GM23338 (cell line): Measurements from ENCODE around the gene GFRA3. TPM values are rescaled to one million over a fixed set of nuclear protein-coding genes. Genes with fewer than 3 reads are reported as not detected.

Source experiments
- ATAC-seq: fragments of 200-7000 bp; cut with Tn5 transposase; 3 replicates; pipeline ENCODE4 v1.9.1; 2020
- DNase-seq: peaks from one replicate; pipeline ENCODE4 v3.0.0-alpha.2; 2015; ENCODE audit warnings: low spot score
- H2AFZ ChIP-seq: fragments of 200-600 bp; sonication (generic); 2 replicates; pipeline ENCODE4 v1.8.0; 2016; ENCODE audit warnings: antibody characterized with exemption, mild to moderate bottlenecking, moderate library complexity
- H3F3A ChIP-seq: fragments of 200-600 bp; sonication (generic); replicated peaks from 2 replicates; pipeline ENCODE4 v1.8.0; 2017; ENCODE audit warnings: antibody characterized with exemption, mixed run types, low read depth
- H3K27ac ChIP-seq: fragments of 200-600 bp; sonication (generic); 2 replicates; pipeline ENCODE4 v1.6.1; 2016; ENCODE audit warnings: low read depth
- H3K27me3 ChIP-seq: fragments of 200-600 bp; sonication (generic); 2 replicates; pipeline ENCODE4 v1.8.0; 2016; ENCODE audit warnings: mild to moderate bottlenecking, mixed run types, moderate library complexity; ENCODE audit not compliant: insufficient read depth
- H3K36me3 ChIP-seq: fragments of 200-600 bp; sonication (generic); 2 replicates; pipeline ENCODE4 v1.8.0; 2016; ENCODE audit warnings: mild to moderate bottlenecking; ENCODE audit not compliant: insufficient read depth
- H3K4me1 ChIP-seq: fragments of 200-600 bp; sonication (generic); 2 replicates; pipeline ENCODE4 v1.8.0; 2016; ENCODE audit warnings: mild to moderate bottlenecking, moderate library complexity; ENCODE audit not compliant: insufficient read depth
- H3K4me2 ChIP-seq: fragments of 200-600 bp; sonication (generic); 2 replicates; pipeline ENCODE4 v1.7.1; 2017; ENCODE audit warnings: mixed run types
- H3K4me3 ChIP-seq: fragments of 200-600 bp; sonication (generic); 2 replicates; pipeline ENCODE4 v1.6.1; 2016; ENCODE audit warnings: mixed run types
- H3K79me2 ChIP-seq: fragments of 200-600 bp; sonication (generic); replicated peaks from 2 replicates; pipeline ENCODE4 v1.8.0; 2017; ENCODE audit warnings: mild to moderate bottlenecking; ENCODE audit not compliant: insufficient read depth
- H3K9me2 ChIP-seq: fragments of 200-600 bp; sonication (generic); 2 replicates; pipeline ENCODE4 v1.8.0; 2017; ENCODE audit not compliant: insufficient read depth
- H4K20me1 ChIP-seq: fragments of 200-600 bp; sonication (generic); replicated peaks from 2 replicates; pipeline ENCODE4 v1.8.0; 2017; ENCODE audit warnings: mild to moderate bottlenecking; ENCODE audit not compliant: insufficient read depth
- H3K27ac Mint-ChIP-seq: 2 replicates; pipeline ENCODE4 v1.8.0; 2020; ENCODE audit warnings: inconsistent platforms, mild to moderate bottlenecking, moderate library complexity, mixed read lengths
- H3K27me3 Mint-ChIP-seq: 3 replicates; pipeline ENCODE4 v1.8.0; 2022; ENCODE audit warnings: low read depth, mild to moderate bottlenecking, moderate library complexity, mixed read lengths, inconsistent platforms; ENCODE audit not compliant: insufficient read depth, poor library complexity
- H3K36me3 Mint-ChIP-seq: 3 replicates; pipeline ENCODE4 v1.8.0; 2021; ENCODE audit warnings: low read depth, mild to moderate bottlenecking, inconsistent platforms, moderate library complexity, mixed read lengths
- H3K4me1 Mint-ChIP-seq: 3 replicates; pipeline ENCODE4 v1.8.0; 2020; ENCODE audit warnings: mild to moderate bottlenecking, inconsistent platforms, mixed read lengths
- H3K4me3 Mint-ChIP-seq: 3 replicates; pipeline ENCODE4 v1.8.0; 2021; ENCODE audit warnings: moderate library complexity, mild to moderate bottlenecking, inconsistent platforms, mixed read lengths
- H3K9me3 Mint-ChIP-seq: 3 replicates; pipeline ENCODE4 v1.8.0; 2020; ENCODE audit warnings: moderate library complexity, mild to moderate bottlenecking, inconsistent platforms, mixed read lengths
- EZH2 ChIP-seq: fragments of 200-600 bp; sonication (generic); IDR thresholded peaks from one replicate; pipeline ENCODE4 v1.8.0; 2017; ENCODE audit warnings: antibody characterized with exemption, mild to moderate bottlenecking, low read depth; ENCODE audit not compliant: unreplicated experiment
- STAT1 ChIP-seq: IDR thresholded peaks from one replicate; pipeline ENCODE4 v1.6.1; 2016; ENCODE audit warnings: antibody characterized with exemption; ENCODE audit not compliant: unreplicated experiment
- ZNF114 ChIP-seq: fragments of 250-450 bp; sonication (Bioruptor Pico); IDR thresholded peaks from 2 replicates; pipeline ENCODE4 v1.5.0; 2020; ENCODE audit warnings: mild to moderate bottlenecking, moderate library complexity
- ZNF331 ChIP-seq: fragments of 250-450 bp; sonication (Bioruptor Pico); IDR thresholded peaks from 2 replicates; pipeline ENCODE4 v1.5.0; 2020; ENCODE audit warnings: low read depth, mild to moderate bottlenecking, moderate library complexity
- polyA plus RNA-seq: library from polyadenylated mRNA; unstranded; fragments of >200 nt; fragmentation: Nextera tagmentation; extraction: Ambion mirVana; gene quantifications from 2 replicates; pipeline ENCODE4 v1.2.1, GENCODE V29; 2016
- total RNA-seq: library from RNA; depleted of rRNA; stranded (reverse); fragments of >200 nt; shearing (Covaris generic); gene quantifications from 2 replicates; pipeline ENCODE4 v1.2.3, GENCODE V29; 2014
- TF ChIP-seq, protein P1 (sequence below), 2 experiments: fragments of 200-600 bp in 1 of 2; sonication (generic) in 1 of 2; conservative IDR thresholded peaks; 2 replicates each; pipeline versions ENCODE4 v1.5.1 to v1.6.1; 2016 to 2017; ENCODE audit warnings: antibody characterized with exemption in 2 of 2, low read depth in 2 of 2, mild to moderate bottlenecking in 2 of 2, moderate library complexity in 1 of 2
- TF ChIP-seq, protein P2 (sequence below): IDR thresholded peaks from one replicate; pipeline ENCODE4 v1.6.1; 2018; ENCODE audit warnings: antibody characterized with exemption; ENCODE audit not compliant: unreplicated experiment

The GFRA3 gene
- total and polyA plus RNA-seq, 2 experiments from 2014 or later, result 1.1 TPM

DNA sequence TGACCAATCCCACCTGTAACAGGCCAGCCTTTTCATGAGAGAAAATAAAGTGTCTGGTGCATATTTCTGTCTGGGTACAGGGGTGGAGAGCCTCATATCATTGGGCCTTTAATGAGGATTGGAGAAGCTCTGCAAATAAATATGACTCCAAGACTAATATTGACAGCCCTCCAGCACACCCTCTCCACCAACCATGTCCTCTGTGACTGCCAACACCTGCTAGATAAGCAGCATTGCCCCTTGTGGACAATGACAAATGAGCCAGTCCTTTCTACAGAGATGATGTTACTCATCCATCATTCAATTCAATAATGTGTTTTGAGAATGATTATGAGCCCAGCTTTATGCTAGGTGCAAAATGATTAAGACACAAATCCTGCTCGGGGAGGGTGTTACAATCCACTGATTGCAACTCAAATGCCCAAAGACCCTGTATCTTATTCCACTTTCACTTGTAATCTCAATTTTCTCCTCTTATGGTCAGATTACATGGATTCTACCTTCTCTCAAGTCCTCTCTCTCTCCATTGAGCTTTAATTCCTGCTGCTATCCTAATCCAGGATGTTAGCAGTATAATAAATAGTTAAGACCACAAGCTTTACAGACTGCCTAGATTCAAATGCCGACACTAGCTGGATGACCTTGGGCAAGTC is 2.1 kb upstream of the GFRA3 start:
- TF ChIP-seq, protein P1, sequence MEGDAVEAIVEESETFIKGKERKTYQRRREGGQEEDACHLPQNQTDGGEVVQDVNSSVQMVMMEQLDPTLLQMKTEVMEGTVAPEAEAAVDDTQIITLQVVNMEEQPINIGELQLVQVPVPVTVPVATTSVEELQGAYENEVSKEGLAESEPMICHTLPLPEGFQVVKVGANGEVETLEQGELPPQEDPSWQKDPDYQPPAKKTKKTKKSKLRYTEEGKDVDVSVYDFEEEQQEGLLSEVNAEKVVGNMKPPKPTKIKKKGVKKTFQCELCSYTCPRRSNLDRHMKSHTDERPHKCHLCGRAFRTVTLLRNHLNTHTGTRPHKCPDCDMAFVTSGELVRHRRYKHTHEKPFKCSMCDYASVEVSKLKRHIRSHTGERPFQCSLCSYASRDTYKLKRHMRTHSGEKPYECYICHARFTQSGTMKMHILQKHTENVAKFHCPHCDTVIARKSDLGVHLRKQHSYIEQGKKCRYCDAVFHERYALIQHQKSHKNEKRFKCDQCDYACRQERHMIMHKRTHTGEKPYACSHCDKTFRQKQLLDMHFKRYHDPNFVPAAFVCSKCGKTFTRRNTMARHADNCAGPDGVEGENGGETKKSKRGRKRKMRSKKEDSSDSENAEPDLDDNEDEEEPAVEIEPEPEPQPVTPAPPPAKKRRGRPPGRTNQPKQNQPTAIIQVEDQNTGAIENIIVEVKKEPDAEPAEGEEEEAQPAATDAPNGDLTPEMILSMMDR (conservative IDR thresholded peaks at IDR 0.05; ENCODE audit: low read depth in 2 of 2), result peak in 1 of 2 experiments; percentile 19; a peak in 2 of 4 replicates
- TF ChIP-seq ZNF114, result no peak
- H2AFZ ChIP-seq, result no peak overlapping the region
- H3K27me3 Mint-ChIP-seq, result peaks cover 26% of the 10 kb centered on the region
- H3K27ac Mint-ChIP-seq, result no peak overlapping the region
- no peaks in the 10 kb centered on the region for H3K9me3 Mint-ChIP-seq
- H3K4me3 ChIP-seq, result no peak overlapping the region
- no peak overlapping the region for H3K27ac ChIP-seq
- DNase-seq, result peak; percentile 20
- H3K4me3 Mint-ChIP-seq, result no peak overlapping the region
- H3K4me1 ChIP-seq, result peaks cover 13% of the 10 kb centered on the region; the same call in 1 of the 2 replicates
- H3K4me2 ChIP-seq, result no peak overlapping the region
- H4K20me1 ChIP-seq, result no peaks in the 10 kb centered on the region
- H3K36me3 Mint-ChIP-seq, result no peaks in the 10 kb centered on the region
- ATAC-seq, result no peak
- H3K9me2 ChIP-seq, result no peaks in the 10 kb centered on the region
- H3K36me3 ChIP-seq, result no peaks in the 10 kb centered on the region
- peaks cover 43% of the 10 kb centered on the region for H3K27me3 ChIP-seq
- no peaks in the 10 kb centered on the region for H3K79me2 ChIP-seq
- no peaks in the 10 kb centered on the region for H3F3A ChIP-seq
- peaks cover 19% of the 10 kb centered on the region for H3K4me1 Mint-ChIP-seq

DNA sequence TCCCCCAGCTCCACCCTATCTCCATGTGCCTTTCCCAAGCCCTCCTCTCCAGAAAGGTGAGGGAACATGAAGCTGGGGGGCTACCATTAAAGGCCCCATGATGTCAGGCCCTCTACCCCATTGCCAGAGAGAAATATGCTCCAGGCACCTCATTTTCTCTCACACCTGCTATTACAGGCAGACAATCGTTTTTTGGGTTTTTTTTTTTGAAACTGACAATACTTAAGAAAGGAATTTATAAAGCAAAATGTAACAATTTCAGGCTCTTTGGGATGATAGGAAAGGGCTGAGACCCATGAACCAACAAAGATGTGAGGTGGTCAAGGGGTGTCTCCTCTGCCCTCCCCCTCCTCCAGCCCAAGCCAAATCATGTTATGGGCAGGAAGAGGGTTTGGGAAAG is 1.5 kb upstream of the GFRA3 start:
- no peak overlapping the region for H3K4me2 ChIP-seq
- Mint-ChIP-seq H3K4me3 (no peak overlapping the region), H3K4me1 (peaks cover 19% of the 10 kb centered on the region), H3K36me3 (no peaks in the 10 kb centered on the region), H3K27me3 (peaks cover 25% of the 10 kb centered on the region), H3K9me3 (no peaks in the 10 kb centered on the region), H3K27ac (no peak overlapping the region)
- H3K4me1 ChIP-seq, result peaks cover 13% of the 10 kb centered on the region; the same call in 1 of the 2 replicates
- no peaks in the 10 kb centered on the region for H4K20me1 ChIP-seq
- no peaks in the 10 kb centered on the region for H3K36me3 ChIP-seq
- no peak overlapping the region for H3K4me3 ChIP-seq
- H2AFZ ChIP-seq, result no peak overlapping the region
- no peaks in the 10 kb centered on the region for H3K9me2 ChIP-seq
- H3K27ac ChIP-seq, result no peak overlapping the region
- peaks cover 43% of the 10 kb centered on the region for H3K27me3 ChIP-seq
- ATAC-seq (no peak), DNase-seq (no peak)
- H3F3A ChIP-seq, result no peaks in the 10 kb centered on the region
- no peaks in the 10 kb centered on the region for H3K79me2 ChIP-seq
- TF ChIP-seq, protein P1 (conservative IDR thresholded peaks at IDR 0.05; ENCODE audit: low read depth in 2 of 2), result no peak
- TF ChIP-seq ZNF331 (CRISPR knock-in tag) (no peak), EZH2 (no peak), STAT1 (no peak)
- TF ChIP-seq, protein P2, sequence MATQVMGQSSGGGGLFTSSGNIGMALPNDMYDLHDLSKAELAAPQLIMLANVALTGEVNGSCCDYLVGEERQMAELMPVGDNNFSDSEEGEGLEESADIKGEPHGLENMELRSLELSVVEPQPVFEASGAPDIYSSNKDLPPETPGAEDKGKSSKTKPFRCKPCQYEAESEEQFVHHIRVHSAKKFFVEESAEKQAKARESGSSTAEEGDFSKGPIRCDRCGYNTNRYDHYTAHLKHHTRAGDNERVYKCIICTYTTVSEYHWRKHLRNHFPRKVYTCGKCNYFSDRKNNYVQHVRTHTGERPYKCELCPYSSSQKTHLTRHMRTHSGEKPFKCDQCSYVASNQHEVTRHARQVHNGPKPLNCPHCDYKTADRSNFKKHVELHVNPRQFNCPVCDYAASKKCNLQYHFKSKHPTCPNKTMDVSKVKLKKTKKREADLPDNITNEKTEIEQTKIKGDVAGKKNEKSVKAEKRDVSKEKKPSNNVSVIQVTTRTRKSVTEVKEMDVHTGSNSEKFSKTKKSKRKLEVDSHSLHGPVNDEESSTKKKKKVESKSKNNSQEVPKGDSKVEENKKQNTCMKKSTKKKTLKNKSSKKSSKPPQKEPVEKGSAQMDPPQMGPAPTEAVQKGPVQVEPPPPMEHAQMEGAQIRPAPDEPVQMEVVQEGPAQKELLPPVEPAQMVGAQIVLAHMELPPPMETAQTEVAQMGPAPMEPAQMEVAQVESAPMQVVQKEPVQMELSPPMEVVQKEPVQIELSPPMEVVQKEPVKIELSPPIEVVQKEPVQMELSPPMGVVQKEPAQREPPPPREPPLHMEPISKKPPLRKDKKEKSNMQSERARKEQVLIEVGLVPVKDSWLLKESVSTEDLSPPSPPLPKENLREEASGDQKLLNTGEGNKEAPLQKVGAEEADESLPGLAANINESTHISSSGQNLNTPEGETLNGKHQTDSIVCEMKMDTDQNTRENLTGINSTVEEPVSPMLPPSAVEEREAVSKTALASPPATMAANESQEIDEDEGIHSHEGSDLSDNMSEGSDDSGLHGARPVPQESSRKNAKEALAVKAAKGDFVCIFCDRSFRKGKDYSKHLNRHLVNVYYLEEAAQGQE, result no peak
